ENCODE measurements around the gene PRKN.

GRCh38 chr6:162463576-162463975 lies 264.0 kb downstream of the PRKN start:
- no peak for TF ChIP-seq CTCF (IDR thresholded peaks at IDR 0.05; ENCODE audit: borderline replicate concordance, extremely low read depth, low read length, poor library complexity, severe bottlenecking)
- TF ChIP-seq EZH2 (IDR thresholded peaks at IDR 0.05; ENCODE audit: borderline replicate concordance, low read depth, low read length, severe bottlenecking): no peak

Data from DND-41 (cell line).